A673 (cell line): ENCODE measurements around the gene PEPD.

ENCODE experiments used
- CTCF ChIP-seq: fragments of 300-800, 200-600 bp; sonication (generic); conservative IDR thresholded peaks from 2 replicates; pipeline ENCODE4 v1.5.1; 2017; ENCODE audit warnings: low read depth, mild to moderate bottlenecking, antibody characterized with exemption, low read length, moderate library complexity, mixed read lengths
- EZH2 ChIP-seq: fragments of 200-600 bp; sonication (generic); IDR thresholded peaks from 2 replicates; pipeline ENCODE4 v1.6.1; 2017; ENCODE audit warnings: borderline replicate concordance, low read depth, mild to moderate bottlenecking, mixed read lengths, antibody characterized with exemption, low read length; ENCODE audit not compliant: poor library complexity, severe bottlenecking

GRCh38 chr19:33443638-33444561, 77.7 kb downstream of the PEPD start:
- TF ChIP-seq CTCF (no peak), EZH2 (no peak)
